ENCODE results near the gene MIOX.

DNA sequence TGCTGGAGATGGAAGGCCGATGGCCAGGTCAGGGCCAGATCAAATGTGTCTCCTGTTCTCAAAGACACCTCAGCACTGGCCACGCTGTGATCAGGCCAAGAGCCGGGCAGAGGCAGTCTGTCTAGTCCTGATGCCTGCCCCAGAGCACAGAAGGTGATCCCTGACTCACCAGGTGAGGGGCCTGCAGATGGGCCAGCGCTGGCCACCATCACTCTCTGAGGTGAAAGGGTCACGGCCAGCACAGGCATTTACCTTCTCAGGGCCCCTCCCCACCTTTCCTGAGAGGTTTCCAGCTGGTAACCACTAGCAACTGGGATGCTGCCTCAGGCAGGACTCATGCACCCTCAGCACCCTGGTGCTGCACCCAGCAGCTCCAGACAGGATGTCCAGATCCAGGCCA lies 14.7 kb upstream of the MIOX start:
- TF ChIP-seq, protein P1, sequence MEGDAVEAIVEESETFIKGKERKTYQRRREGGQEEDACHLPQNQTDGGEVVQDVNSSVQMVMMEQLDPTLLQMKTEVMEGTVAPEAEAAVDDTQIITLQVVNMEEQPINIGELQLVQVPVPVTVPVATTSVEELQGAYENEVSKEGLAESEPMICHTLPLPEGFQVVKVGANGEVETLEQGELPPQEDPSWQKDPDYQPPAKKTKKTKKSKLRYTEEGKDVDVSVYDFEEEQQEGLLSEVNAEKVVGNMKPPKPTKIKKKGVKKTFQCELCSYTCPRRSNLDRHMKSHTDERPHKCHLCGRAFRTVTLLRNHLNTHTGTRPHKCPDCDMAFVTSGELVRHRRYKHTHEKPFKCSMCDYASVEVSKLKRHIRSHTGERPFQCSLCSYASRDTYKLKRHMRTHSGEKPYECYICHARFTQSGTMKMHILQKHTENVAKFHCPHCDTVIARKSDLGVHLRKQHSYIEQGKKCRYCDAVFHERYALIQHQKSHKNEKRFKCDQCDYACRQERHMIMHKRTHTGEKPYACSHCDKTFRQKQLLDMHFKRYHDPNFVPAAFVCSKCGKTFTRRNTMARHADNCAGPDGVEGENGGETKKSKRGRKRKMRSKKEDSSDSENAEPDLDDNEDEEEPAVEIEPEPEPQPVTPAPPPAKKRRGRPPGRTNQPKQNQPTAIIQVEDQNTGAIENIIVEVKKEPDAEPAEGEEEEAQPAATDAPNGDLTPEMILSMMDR (IDR thresholded peaks at IDR 0.05), result no peak
- TF ChIP-seq POLR2A (IDR thresholded peaks at IDR 0.05), result no peak
